T-helper 2 cell (primary cell): Measurements from ENCODE around the gene GTF3C5.
"Not testable (repeated sequence)": the region's sequence is repeated elsewhere in the genome, so short reads cannot be mapped to it uniquely, and the experiment has no call there.

Source experiments
- DNase-seq, 5 experiments: peaks; one replicate each; pipeline versions ENCODE4 v3.0.0 to v3.0.0-alpha.2; 2012 to 2022

GTF3C5 gene

GRCh38 chr9:132996526-132996925, 34.3 kb upstream of the GTF3C5 start:
- no peak for DNase-seq

- no peak for DNase-seq
These were observed 33.2 kb upstream of the GTF3C5 start for GRCh38 chr9:132997591-132997990.

- not testable (repeated sequence) for DNase-seq
These were observed 32.6 kb upstream of the GTF3C5 start for GRCh38 chr9:132998221-132998620.

GRCh38 chr9:132998831-132999635, 31.8 kb upstream of the GTF3C5 start:
- no peak for DNase-seq

GRCh38 chr9:133002147-133003070, 28.4 kb upstream of the GTF3C5 start:
- no peak for DNase-seq

- no peak for DNase-seq
These were observed 27.7 kb upstream of the GTF3C5 start for GRCh38 chr9:133003071-133003461.

- no peak for DNase-seq
These were observed 27.1 kb upstream of the GTF3C5 start for GRCh38 chr9:133003671-133004090.

GRCh38 chr9:133004091-133004998, 26.5 kb upstream of the GTF3C5 start:
- no peak for DNase-seq

- DNase-seq: no peak
These were observed 25.6 kb upstream of the GTF3C5 start for GRCh38 chr9:133004999-133005760.

GRCh38 chr9:133005957-133006356, 24.8 kb upstream of the GTF3C5 start:
- DNase-seq: no peak

- no peak for DNase-seq
These were observed 24.0 kb upstream of the GTF3C5 start for GRCh38 chr9:133006731-133007352.

GRCh38 chr9:133008406-133008805, 22.4 kb upstream of the GTF3C5 start:
- no peak for DNase-seq

- DNase-seq: no peak
These were observed 22.0 kb upstream of the GTF3C5 start for GRCh38 chr9:133008824-133009223.

- DNase-seq: no peak
These were observed 20.8 kb upstream of the GTF3C5 start for GRCh38 chr9:133009906-133010582.

GRCh38 chr9:133014696-133015095, 16.1 kb upstream of the GTF3C5 start:
- no peak for DNase-seq

- DNase-seq: peak in 2 of 5 experiments; percentile 28 to 79
These were observed 7.5 kb upstream of the GTF3C5 start for GRCh38 chr9:133023117-133023890.

GRCh38 chr9:133026426-133026825, 4.4 kb upstream of the GTF3C5 start:
- no peak for DNase-seq

- DNase-seq: no peak
These were observed 3.7 kb upstream of the GTF3C5 start for GRCh38 chr9:133027134-133027533.

GRCh38 chr9:133028221-133028620, 2.6 kb upstream of the GTF3C5 start:
- DNase-seq: no peak

GRCh38 chr9:133029994-133030316, 842 bp upstream of the GTF3C5 start:
- DNase-seq: no peak
